Measurements from ENCODE around the gene LGALS3BP.
A peak's percentile ranks its signal among the peaks of the same experiment; 100 is the strongest.

- TF ChIP-seq CTCF (IDR thresholded peaks at IDR 0.05) (peak in 3 of 6 experiments; percentile 47 to 54 (median 48)), POLR2A (IDR thresholded peaks at IDR 0.05) (no peak)
Measured at GRCh38 chr17:78998311-78999055, 18.8 kb upstream of the LGALS3BP start.

Measured in Peyer's patch (tissue), 4 donors.